ENCODE results near the gene SCGB1C2. TPM values are rescaled to one million over a fixed set of nuclear protein-coding genes. Genes with fewer than 3 reads are reported as not detected.

The SCGB1C2 gene
- total and polyA plus RNA-seq, 9 donors, result not detected

DNA sequence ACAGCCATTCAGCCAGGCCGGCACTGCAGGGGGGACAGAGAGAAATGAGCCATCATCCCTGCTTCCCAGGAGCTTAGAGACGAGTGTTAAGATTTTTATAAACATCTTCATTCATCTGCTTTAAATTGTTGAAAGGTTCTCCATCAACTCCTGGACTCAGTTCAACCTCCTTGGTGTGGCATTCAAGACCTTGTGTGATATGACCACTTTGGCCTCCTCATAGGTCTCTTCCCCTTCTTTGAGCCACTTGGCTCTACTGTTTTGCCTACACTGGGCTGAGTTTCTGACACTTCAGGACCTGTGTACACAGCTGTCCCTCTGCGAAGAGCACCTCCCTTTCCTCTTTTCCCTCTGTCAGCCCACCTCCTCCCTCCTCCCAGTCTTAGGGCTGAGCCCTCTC is 39.8 kb downstream of the SCGB1C2 start:
- DNase-seq, result no peak
- H3K27ac ChIP-seq, result no peak overlapping the region
- H3K9me3 ChIP-seq, result no peaks in the 10 kb centered on the region
- intact Hi-C loops (cut with DNase I), result no loop called here
- no peaks in the 10 kb centered on the region for H3K36me3 ChIP-seq
- peaks cover 5% of the 10 kb centered on the region for H3K27me3 ChIP-seq
- no peak for TF ChIP-seq EP300 (IDR thresholded peaks at IDR 0.05)
- TF ChIP-seq POLR2A (IDR thresholded peaks at IDR 0.05), result no peak
- TF ChIP-seq, protein P1, sequence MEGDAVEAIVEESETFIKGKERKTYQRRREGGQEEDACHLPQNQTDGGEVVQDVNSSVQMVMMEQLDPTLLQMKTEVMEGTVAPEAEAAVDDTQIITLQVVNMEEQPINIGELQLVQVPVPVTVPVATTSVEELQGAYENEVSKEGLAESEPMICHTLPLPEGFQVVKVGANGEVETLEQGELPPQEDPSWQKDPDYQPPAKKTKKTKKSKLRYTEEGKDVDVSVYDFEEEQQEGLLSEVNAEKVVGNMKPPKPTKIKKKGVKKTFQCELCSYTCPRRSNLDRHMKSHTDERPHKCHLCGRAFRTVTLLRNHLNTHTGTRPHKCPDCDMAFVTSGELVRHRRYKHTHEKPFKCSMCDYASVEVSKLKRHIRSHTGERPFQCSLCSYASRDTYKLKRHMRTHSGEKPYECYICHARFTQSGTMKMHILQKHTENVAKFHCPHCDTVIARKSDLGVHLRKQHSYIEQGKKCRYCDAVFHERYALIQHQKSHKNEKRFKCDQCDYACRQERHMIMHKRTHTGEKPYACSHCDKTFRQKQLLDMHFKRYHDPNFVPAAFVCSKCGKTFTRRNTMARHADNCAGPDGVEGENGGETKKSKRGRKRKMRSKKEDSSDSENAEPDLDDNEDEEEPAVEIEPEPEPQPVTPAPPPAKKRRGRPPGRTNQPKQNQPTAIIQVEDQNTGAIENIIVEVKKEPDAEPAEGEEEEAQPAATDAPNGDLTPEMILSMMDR (IDR thresholded peaks at IDR 0.05), result no peak
- 80 to 90% (median 84%) methylated on average over 3 of the region's 3 CpGs for WGBS, 3 donors
- peaks cover 2% of the 10 kb centered on the region for H3K4me1 ChIP-seq (ENCODE audit: insufficient read depth)
- H3K4me3 ChIP-seq, result no peak overlapping the region

DNA sequence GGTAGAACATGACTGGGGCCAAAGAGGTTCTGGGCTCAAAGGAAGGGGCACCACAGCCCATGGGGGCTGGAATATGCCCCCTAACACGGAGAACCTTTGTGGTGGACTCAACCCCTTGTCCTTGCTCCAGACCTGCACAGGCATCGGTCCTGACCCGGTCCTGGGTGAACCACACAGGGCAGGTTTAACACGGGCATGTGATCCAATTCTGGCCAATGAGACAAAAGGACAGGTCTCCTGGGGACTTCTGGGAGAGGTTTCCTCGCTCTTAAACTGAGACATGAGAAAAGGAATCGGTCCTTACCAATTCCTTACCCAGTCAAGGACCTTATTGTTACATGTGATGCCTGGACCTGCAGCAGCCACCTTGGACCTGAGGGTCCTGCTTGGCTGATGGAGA is 40.4 kb downstream of the SCGB1C2 start:
- no peak overlapping the region for H3K27ac ChIP-seq
- no peaks in the 10 kb centered on the region for H3K9me3 ChIP-seq
- no peak for TF ChIP-seq POLR2A (IDR thresholded peaks at IDR 0.05)
- TF ChIP-seq, protein P1 (IDR thresholded peaks at IDR 0.05), result no peak
- TF ChIP-seq EP300 (IDR thresholded peaks at IDR 0.05), result no peak
- peaks cover 5% of the 10 kb centered on the region for H3K27me3 ChIP-seq
- intact Hi-C loops (cut with DNase I), result no loop called here
- 89 to 97% (median 92%) methylated on average over 6 of the region's 6 CpGs for WGBS, 3 donors
- H3K4me1 ChIP-seq (ENCODE audit: insufficient read depth), result peaks cover 2% of the 10 kb centered on the region
- no peak overlapping the region for H3K4me3 ChIP-seq
- H3K36me3 ChIP-seq, result no peaks in the 10 kb centered on the region
- DNase-seq, result no peak

- H3K27ac ChIP-seq, result no peak overlapping the region
- no peak overlapping the region for H3K4me3 ChIP-seq
- WGBS, 3 donors, result 85 to 88% (median 87%) methylated on average over 12 of the region's 12 CpGs
- TF ChIP-seq POLR2A (IDR thresholded peaks at IDR 0.05) (no peak), EP300 (IDR thresholded peaks at IDR 0.05) (no peak)
- TF ChIP-seq, protein P1 (IDR thresholded peaks at IDR 0.05), result no peak
- DNase-seq, result no peak
- peaks cover 2% of the 10 kb centered on the region for H3K4me1 ChIP-seq (ENCODE audit: insufficient read depth)
- peaks cover 5% of the 10 kb centered on the region for H3K27me3 ChIP-seq
- no peaks in the 10 kb centered on the region for H3K9me3 ChIP-seq
- H3K36me3 ChIP-seq, result no peaks in the 10 kb centered on the region
- intact Hi-C loops (cut with DNase I), result no loop called here
Measured at GRCh38 chr17:178292-179065, 41.1 kb downstream of the SCGB1C2 start.

- intact Hi-C loops (cut with DNase I), result no loop called here
- H3K4me3 ChIP-seq, result no peak overlapping the region
- H3K27ac ChIP-seq, result no peak overlapping the region
- DNase-seq, result no peak
- no peaks in the 10 kb centered on the region for H3K36me3 ChIP-seq
- peaks cover 2% of the 10 kb centered on the region for H3K4me1 ChIP-seq (ENCODE audit: insufficient read depth)
- 62 to 84% (median 77%) methylated on average over 5 of the region's 5 CpGs for WGBS, 3 donors
- H3K27me3 ChIP-seq, result peaks cover 5% of the 10 kb centered on the region
- TF ChIP-seq, protein P1 (IDR thresholded peaks at IDR 0.05), result no peak
- no peak for TF ChIP-seq POLR2A (IDR thresholded peaks at IDR 0.05)
- TF ChIP-seq EP300 (IDR thresholded peaks at IDR 0.05), result no peak
- H3K9me3 ChIP-seq, result no peaks in the 10 kb centered on the region
Measured at GRCh38 chr17:179066-179432, 41.7 kb downstream of the SCGB1C2 start.

Data from ovary (tissue), 9 donors.